ENCODE results near the gene ARID5A.
A peak's percentile ranks its signal among the peaks of the same experiment; 100 is the strongest.

ARID5A gene

DNA sequence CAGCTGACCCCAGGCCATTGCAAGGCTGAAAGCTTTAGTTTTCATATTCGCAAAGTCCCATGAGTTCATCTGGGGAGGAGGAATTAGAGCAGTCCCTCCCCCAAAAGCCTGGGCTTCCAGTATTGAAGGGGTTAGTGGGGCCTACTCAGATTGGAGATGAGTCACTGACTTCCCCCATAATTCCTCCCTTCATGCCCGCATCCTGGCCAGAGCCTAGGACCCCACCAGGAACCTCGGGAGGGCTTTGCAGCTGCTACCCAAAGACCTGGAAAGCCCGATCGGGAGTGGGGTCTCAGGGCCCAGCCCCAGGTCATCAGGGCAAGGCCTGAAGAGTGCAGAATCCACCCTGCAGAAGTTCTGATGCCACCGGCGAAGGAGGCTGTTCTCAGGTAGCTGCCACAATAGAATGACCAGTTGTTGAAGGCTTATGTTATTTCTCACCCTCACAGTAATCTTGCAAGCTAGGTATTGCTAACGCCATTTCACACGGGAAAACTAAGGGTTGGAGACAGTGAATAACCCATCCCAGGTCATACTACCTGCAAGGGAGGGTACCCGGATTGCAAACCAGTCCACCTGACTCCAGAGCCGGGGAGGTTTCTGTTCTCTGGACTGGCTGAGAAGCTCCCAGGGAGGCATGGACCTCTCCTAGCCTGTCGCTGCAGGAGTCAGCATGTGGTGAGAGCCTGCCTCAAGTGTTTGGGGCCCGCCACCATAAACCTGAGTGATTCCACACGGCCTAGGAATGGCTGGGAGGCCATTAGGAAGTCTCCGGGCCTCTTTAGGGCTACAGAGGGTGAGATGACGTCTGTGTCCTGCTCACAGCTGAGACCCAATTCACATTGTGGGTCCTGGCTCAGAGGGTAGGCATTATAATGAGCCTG lies 5.8 kb upstream of the ARID5A start:
- DNase-seq (ENCODE audit: low read depth), result no peak
- TF ChIP-seq, protein P1, sequence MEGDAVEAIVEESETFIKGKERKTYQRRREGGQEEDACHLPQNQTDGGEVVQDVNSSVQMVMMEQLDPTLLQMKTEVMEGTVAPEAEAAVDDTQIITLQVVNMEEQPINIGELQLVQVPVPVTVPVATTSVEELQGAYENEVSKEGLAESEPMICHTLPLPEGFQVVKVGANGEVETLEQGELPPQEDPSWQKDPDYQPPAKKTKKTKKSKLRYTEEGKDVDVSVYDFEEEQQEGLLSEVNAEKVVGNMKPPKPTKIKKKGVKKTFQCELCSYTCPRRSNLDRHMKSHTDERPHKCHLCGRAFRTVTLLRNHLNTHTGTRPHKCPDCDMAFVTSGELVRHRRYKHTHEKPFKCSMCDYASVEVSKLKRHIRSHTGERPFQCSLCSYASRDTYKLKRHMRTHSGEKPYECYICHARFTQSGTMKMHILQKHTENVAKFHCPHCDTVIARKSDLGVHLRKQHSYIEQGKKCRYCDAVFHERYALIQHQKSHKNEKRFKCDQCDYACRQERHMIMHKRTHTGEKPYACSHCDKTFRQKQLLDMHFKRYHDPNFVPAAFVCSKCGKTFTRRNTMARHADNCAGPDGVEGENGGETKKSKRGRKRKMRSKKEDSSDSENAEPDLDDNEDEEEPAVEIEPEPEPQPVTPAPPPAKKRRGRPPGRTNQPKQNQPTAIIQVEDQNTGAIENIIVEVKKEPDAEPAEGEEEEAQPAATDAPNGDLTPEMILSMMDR (IDR thresholded peaks at IDR 0.05; ENCODE audit: control insufficient read depth, insufficient read depth, low read depth, low read length, missing control alignments), result no peak

DNA sequence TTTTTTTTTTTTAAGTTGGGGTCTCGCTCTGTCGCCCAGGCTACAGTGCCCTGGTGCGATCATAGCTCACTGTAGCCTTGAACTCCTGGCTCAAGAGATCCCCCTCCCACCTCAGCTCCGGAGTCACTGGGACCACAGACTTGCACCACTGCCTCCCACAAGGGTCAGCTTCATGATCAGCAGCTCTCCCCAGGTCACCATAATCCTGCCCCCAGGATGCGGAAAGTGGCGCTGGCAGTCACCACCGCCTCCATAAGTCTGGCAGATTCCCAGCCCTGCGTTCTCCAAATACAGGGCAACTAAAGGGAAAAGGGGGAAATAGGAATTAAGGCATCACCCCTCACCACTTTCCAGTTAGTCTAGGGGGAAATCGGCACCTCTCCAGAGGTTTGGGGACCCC lies 5.2 kb upstream of the ARID5A start:
- TF ChIP-seq, protein P1 (IDR thresholded peaks at IDR 0.05; ENCODE audit: control insufficient read depth, insufficient read depth, low read depth, low read length, missing control alignments), result no peak
- no peak for DNase-seq (ENCODE audit: low read depth)
- no peak overlapping the region for H3K4me3 ChIP-seq (ENCODE audit: control insufficient read depth, low read depth, low read length)

More for the DNA sequence above, 5.8 kb upstream of the ARID5A start:
- no peak overlapping the region for H3K4me3 ChIP-seq (ENCODE audit: control insufficient read depth, low read depth, low read length)

DNA sequence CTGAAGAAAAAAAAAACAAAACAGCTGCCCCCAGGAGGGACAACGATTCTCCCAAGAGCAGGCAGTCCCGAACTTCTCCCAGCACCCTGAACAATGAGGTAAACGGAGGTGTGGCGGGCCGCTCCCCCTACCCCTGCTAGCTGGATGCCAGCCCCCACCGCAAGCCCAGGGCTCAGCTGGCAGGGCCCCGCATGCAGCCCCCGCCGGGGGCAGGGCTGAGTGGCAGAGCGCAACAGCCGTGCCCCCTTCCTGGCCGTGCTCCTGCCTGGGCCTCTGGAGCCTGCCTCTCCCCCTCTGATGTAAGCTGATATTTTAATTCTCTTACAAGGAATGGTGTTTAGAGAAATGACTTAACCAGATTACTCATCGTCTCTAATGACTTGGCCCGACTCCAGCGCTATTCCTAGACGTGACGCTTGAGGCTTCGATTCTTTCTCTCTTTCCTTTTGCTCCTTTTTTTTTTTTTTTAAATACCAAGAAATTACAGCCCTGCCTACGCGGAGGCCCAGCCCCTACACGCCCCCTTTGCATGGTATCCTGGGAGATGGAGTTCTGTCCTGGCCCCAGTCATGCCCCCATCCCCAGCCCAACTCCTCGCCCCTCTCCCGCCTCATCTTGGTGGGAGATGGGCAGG lies 4.6 kb upstream of the ARID5A start:
- TF ChIP-seq, protein P1 (IDR thresholded peaks at IDR 0.05; ENCODE audit: control insufficient read depth, insufficient read depth, low read depth, low read length, missing control alignments), result no peak
- no peak overlapping the region for H3K4me3 ChIP-seq (ENCODE audit: control insufficient read depth, low read depth, low read length)
- DNase-seq (ENCODE audit: low read depth), result peak; percentile 99

- TF ChIP-seq, protein P1 (IDR thresholded peaks at IDR 0.05; ENCODE audit: control insufficient read depth, insufficient read depth, low read depth, low read length, missing control alignments), result no peak
- no peak overlapping the region for H3K4me3 ChIP-seq (ENCODE audit: control insufficient read depth, low read depth, low read length)
- DNase-seq (ENCODE audit: low read depth), result no peak
Observed at GRCh38 chr2:96532641-96533291, 3.8 kb upstream of the ARID5A start.

DNA sequence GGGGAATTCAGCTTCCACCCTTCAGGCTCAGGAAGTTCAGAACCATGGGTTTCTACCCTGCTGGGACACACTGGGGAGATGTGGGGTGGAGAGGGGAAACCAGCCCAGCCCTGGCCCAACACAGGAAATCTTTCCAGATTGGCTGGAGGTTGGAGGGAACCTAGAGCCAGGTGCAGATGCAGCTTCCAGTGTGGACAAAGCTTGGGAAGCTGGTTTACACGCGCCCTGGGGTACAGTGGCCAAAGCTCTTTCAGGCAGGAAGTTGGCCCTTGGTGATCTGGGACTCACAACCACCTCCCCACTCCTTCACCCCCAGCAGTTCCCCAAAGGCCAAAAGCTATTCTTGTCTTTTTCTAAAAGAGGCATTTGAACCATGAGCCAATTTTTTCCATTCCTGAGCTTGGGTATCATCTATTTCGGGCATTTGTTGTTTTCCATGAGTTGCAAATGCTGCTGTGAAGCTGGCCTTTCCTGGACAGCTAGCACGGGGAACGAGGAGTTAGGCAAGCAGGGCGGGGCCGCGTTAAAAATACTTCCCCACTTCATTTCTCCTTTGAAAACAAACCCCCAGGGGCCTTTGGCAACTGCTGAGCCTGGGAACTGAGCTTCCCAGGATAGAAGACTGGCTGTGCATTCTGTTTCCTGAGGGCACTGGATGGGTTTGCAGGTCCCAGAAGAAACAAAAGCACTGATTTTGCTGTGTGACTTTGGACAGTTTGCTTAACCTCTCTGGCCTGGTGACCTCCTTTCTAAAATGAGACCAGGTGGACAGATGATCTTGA lies 3.1 kb upstream of the ARID5A start:
- TF ChIP-seq, protein P1 (IDR thresholded peaks at IDR 0.05; ENCODE audit: control insufficient read depth, insufficient read depth, low read depth, low read length, missing control alignments), result no peak
- no peak overlapping the region for H3K4me3 ChIP-seq (ENCODE audit: control insufficient read depth, low read depth, low read length)
- DNase-seq (ENCODE audit: low read depth), result peak; percentile 73

GRCh38 chr2:96534141-96534540 lies 2.4 kb upstream of the ARID5A start:
- DNase-seq (ENCODE audit: low read depth), result no peak
- no peak overlapping the region for H3K4me3 ChIP-seq (ENCODE audit: control insufficient read depth, low read depth, low read length)
- TF ChIP-seq, protein P1 (IDR thresholded peaks at IDR 0.05; ENCODE audit: control insufficient read depth, insufficient read depth, low read depth, low read length, missing control alignments), result no peak

All from AG09309 (cell line).